Measurements from ENCODE around the gene DOK5. TPM values are rescaled to one million over a fixed set of nuclear protein-coding genes. Genes with fewer than 3 reads are reported as not detected.

Gene DOK5
- total and polyA plus RNA-seq, 7 donors: 7.4 to 25.5 (median 13.3) TPM

- ATAC-seq (no peak), DNase-seq (no peak)
- WGBS, 3 donors: 78 to 79% (median 78%) methylated on average over 18 of the region's 18 CpGs
- Histone ChIP-seq H3K27me3 (ENCODE audit: insufficient read depth in 3 of 3, low read length in 2 of 3) (no peaks in the 10 kb centered on the region), H3K4me1 (no peaks in the 10 kb centered on the region), H3K36me3 (ENCODE audit: insufficient read depth in 1 of 2, low read depth in 1 of 2) (no peaks in the 10 kb centered on the region), H3K27ac (no peak overlapping the region), H3K9me3 (no peaks in the 10 kb centered on the region), H3K4me3 (no peak overlapping the region)
- TF ChIP-seq CTCF (IDR thresholded peaks at IDR 0.05): no peak
- intact Hi-C loops (cut with DNase I): no loop called here
Observed at GRCh38 chr20:54642864-54643667, 167.7 kb downstream of the DOK5 start.

- Histone ChIP-seq H3K36me3 (ENCODE audit: insufficient read depth in 1 of 2, low read depth in 1 of 2) (no peaks in the 10 kb centered on the region), H3K27ac (no peak overlapping the region), H3K9me3 (no peaks in the 10 kb centered on the region), H3K4me3 (no peak overlapping the region), H3K4me1 (no peaks in the 10 kb centered on the region), H3K27me3 (ENCODE audit: insufficient read depth in 3 of 3, low read length in 2 of 3) (no peaks in the 10 kb centered on the region)
- ATAC-seq (peak in 1 of 4 donors; percentile 40), DNase-seq (no peak)
- WGBS, 3 donors: 45 to 71% (median 54%) methylated on average over 4 of the region's 4 CpGs
- TF ChIP-seq CTCF (IDR thresholded peaks at IDR 0.05): no peak
- intact Hi-C loops (cut with DNase I): no loop called here
Observed at GRCh38 chr20:54643761-54644160, 168.4 kb downstream of the DOK5 start.

- ATAC-seq (no peak), DNase-seq (no peak)
- Histone ChIP-seq H3K4me1 (no peaks in the 10 kb centered on the region), H3K36me3 (ENCODE audit: insufficient read depth in 1 of 2, low read depth in 1 of 2) (no peaks in the 10 kb centered on the region), H3K9me3 (no peaks in the 10 kb centered on the region), H3K27me3 (ENCODE audit: insufficient read depth in 3 of 3, low read length in 2 of 3) (no peaks in the 10 kb centered on the region), H3K4me3 (no peak overlapping the region), H3K27ac (no peak overlapping the region)
- TF ChIP-seq CTCF (IDR thresholded peaks at IDR 0.05): no peak
- intact Hi-C loops (cut with DNase I): loop anchor here (2.0 to 5.0 kb wide), 5 partner anchors 188 to 548 kb away; no protein-coding TSS in a partner anchor
- WGBS, 3 donors: 59 to 64% (median 63%) methylated on average over 8 of the region's 8 CpGs
Observed at GRCh38 chr20:54645445-54646155, 170.2 kb downstream of the DOK5 start.

- intact Hi-C loops (cut with DNase I): loop anchor here (2.0 to 5.0 kb wide), 5 partner anchors 189 to 549 kb away; no protein-coding TSS in a partner anchor
- H3K36me3 ChIP-seq (ENCODE audit: insufficient read depth in 1 of 2, low read depth in 1 of 2): no peaks in the 10 kb centered on the region
- no peak overlapping the region for H3K27ac ChIP-seq
- 85 to 88% (median 85%) methylated on average over 4 of the region's 4 CpGs for WGBS, 3 donors
- no peak overlapping the region for H3K4me3 ChIP-seq
- no peaks in the 10 kb centered on the region for H3K27me3 ChIP-seq (ENCODE audit: insufficient read depth in 3 of 3, low read length in 2 of 3)
- no peaks in the 10 kb centered on the region for H3K4me1 ChIP-seq
- TF ChIP-seq CTCF (IDR thresholded peaks at IDR 0.05): no peak
- no peaks in the 10 kb centered on the region for H3K9me3 ChIP-seq
- no peak for DNase-seq
- ATAC-seq: no peak
Observed at GRCh38 chr20:54646156-54646517, 170.7 kb downstream of the DOK5 start.
